GM12865 (cell line): Measurements from ENCODE around the gene PPP2R5C.

Experiments
- DNase-seq: peaks from one replicate; pipeline ENCODE4 v3.0.0; 2010; ENCODE audit warnings: low read depth
- H3K4me3 ChIP-seq: 2 replicates; pipeline ENCODE4 v1.5.1; 2011; ENCODE audit warnings: mild to moderate bottlenecking, low read depth, low read length, control low read depth
- TF ChIP-seq, protein P1 (sequence below): IDR thresholded peaks from 2 replicates; pipeline ENCODE4 v1.5.1; 2011; ENCODE audit warnings: low read length, control low read depth, low read depth, inconsistent platforms; ENCODE audit not compliant: insufficient read depth; ENCODE audit errors: missing control alignments

Gene PPP2R5C

DNA sequence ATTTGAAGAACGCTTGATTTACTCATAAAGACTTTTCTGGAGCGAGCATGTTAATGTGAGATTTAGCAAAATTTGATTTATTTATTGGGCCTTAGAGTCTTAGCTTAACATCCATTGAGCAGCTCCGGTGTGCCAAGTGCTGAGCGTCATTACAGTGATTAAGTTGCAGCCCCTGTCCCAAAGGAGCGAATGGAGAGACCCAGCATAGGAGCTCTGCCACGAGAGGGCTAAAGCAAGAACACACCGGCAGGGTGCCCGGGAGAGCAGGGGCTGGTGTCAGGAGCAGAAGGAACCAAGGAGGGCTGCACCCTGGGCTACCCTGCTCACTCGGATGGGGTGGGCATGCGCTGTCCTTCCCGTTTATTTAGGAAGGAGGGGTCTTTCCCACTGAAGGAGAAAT, 50.6 kb downstream of the PPP2R5C start:
- DNase-seq, result no peak
- TF ChIP-seq, protein P1, sequence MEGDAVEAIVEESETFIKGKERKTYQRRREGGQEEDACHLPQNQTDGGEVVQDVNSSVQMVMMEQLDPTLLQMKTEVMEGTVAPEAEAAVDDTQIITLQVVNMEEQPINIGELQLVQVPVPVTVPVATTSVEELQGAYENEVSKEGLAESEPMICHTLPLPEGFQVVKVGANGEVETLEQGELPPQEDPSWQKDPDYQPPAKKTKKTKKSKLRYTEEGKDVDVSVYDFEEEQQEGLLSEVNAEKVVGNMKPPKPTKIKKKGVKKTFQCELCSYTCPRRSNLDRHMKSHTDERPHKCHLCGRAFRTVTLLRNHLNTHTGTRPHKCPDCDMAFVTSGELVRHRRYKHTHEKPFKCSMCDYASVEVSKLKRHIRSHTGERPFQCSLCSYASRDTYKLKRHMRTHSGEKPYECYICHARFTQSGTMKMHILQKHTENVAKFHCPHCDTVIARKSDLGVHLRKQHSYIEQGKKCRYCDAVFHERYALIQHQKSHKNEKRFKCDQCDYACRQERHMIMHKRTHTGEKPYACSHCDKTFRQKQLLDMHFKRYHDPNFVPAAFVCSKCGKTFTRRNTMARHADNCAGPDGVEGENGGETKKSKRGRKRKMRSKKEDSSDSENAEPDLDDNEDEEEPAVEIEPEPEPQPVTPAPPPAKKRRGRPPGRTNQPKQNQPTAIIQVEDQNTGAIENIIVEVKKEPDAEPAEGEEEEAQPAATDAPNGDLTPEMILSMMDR, result no peak
- H3K4me3 ChIP-seq, result peak overlapping the region; percentile 91

DNA sequence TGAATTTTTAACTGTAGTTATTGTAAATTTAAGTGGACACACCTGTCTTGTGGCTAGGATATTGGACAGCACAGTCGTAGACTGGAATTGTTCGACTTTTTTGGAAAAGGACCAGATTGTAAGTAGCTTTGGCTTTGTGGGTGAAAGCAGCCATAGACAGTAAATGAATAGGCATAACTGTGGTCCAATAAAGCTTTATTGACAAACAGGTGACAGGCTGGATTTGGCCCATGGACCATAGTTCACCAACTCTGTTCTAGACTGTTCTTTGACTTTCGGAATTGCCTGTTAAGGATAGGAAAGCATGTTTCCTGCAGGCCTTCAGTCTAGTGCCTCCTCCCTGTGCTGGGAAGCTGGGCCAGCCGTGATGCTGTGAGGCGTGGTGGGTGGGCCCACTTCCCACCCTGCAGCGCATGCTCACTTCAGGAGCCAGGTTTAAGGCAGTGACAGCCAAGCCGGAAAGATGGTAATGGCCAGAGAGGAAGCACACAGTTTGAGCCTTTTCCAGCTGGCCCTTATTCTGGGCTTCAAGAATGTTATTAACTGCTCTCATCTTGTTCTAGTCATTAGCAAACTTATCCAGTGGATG, 51.8 kb downstream of the PPP2R5C start:
- TF ChIP-seq, protein P1, result no peak
- no peak overlapping the region for H3K4me3 ChIP-seq
- DNase-seq, result no peak

DNA sequence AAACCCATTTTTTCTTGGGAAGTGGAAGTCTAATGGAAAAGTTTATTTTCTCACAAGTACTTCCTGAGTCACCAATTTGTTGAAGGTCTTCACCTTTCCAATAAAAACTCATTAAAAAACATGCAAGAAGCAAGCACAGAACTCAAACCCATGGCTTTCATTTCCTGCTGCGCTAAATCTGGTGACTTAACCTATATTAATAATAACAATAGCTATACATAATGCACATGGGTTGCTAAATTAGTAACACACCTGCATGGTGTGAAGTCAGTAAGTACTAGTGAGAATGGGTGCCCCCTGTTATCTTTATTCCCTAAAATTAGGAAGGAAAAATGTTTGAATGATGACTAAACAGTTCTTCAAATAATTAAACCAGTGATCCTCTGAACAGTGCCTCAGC, 52.3 kb downstream of the PPP2R5C start:
- TF ChIP-seq, protein P1, result no peak
- H3K4me3 ChIP-seq, result no peak overlapping the region
- no peak for DNase-seq

DNA sequence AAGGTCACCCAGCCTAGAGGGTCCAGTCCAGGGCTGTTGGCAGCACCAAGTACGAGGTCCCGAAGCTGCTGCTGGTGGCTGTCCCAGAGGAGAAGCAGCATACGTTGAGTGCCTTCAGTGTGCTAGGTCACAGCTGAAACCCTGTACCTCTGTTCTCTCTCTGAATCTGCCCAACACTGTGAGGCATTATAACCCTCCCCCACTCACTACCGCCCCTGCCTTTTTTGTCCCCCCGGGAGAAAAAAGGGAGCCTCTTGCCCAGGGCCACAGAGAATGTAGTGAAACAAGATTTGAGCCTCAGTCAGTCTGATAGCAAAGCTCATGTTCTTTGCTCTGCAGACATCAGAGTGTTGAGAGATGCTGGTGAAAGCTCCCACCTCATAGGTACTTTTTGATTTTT, 53.4 kb downstream of the PPP2R5C start:
- TF ChIP-seq, protein P1, result no peak
- no peak overlapping the region for H3K4me3 ChIP-seq
- no peak for DNase-seq

DNA sequence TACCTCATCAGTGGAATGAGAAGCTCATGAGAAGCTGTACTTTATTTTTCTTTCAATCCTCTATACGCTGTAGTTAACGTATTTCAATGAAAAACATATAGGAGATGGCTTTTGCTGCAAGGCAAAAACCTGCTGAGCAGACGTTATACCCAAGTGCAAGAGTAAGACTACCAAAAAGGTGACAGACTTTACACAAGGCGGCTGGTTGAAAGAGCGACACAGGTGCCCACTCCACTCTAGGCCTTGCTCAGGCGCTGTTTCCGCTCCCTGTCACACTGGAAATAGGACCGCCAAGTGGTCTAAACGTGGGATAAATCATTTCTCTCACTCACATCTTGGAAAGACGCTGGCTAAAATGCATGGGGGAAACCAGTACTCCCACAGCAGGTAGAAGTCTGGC, 54.5 kb downstream of the PPP2R5C start:
- H3K4me3 ChIP-seq, result no peak overlapping the region
- no peak for DNase-seq
- TF ChIP-seq, protein P1, result no peak

DNA sequence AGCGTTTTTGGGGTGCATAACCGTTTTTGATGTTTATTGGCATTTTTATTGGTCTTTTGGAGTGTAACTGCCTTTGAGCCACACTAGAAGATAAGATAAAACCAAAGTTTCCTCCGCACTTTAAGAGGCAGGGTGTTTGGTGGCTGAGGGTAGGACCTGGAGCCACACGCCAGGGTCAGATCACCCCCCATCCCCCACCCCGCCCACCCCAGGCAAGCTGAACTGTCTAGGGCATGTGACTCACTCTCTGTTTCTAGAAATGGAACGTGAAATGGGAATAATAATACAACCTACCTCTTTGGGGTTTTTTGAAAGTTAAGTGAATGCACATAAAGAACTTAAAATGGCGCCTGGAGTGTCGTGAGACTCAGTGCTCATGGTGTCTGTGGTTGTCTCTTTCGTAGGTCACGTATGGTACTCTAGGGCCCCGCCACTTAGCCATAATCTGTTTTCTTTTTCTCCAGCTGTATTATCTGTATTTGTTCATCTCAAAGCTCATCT, 56.0 kb downstream of the PPP2R5C start:
- DNase-seq, result no peak
- H3K4me3 ChIP-seq, result no peak overlapping the region
- TF ChIP-seq, protein P1, result no peak
